Activated B cell treated with CpG ODN at 0.5 μM for 24 hours (primary cell): Measurements from ENCODE around the gene USP30. TPM values are rescaled to one million over a fixed set of nuclear protein-coding genes. Genes with fewer than 3 reads are reported as not detected.

Source experiments
- ATAC-seq: fragments of 200-7000 bp; cut with Tn5 transposase; one replicate; pipeline ENCODE4 v1.10.0; 2021; ENCODE audit warnings: low read depth, mild to moderate bottlenecking, moderate library complexity
- CTCF ChIA-PET: fragments of 350-600 bp; sonication (Branson Sonifier 250); formaldehyde crosslinking; loops from one replicate; lab custom pipeline; 2021; ENCODE audit warnings: antibody characterized with exemption; lab: Charles Lee
- POLR2A ChIA-PET: fragments of 350-600 bp; sonication (Branson Sonifier 250); formaldehyde crosslinking; loops from one replicate; lab custom pipeline; 2021; ENCODE audit warnings: antibody characterized with exemption; lab: Charles Lee
- DNase-seq: peaks from one replicate; pipeline ENCODE4 v3.0.0; 2022
- H3K27ac Mint-ChIP-seq: one replicate; pipeline ENCODE4 v1.8.0; 2020; ENCODE audit warnings: mixed read lengths
- H3K27me3 Mint-ChIP-seq: one replicate; pipeline ENCODE4 v1.8.0; 2021; ENCODE audit warnings: mixed read lengths
- H3K36me3 Mint-ChIP-seq: one replicate; pipeline ENCODE4 v1.8.0; 2021; ENCODE audit warnings: low read depth, mixed read lengths
- H3K4me1 Mint-ChIP-seq: one replicate; pipeline ENCODE4 v1.8.0; 2021; ENCODE audit warnings: mixed read lengths
- H3K4me3 Mint-ChIP-seq: one replicate; pipeline ENCODE4 v1.8.0; 2020; ENCODE audit warnings: mild to moderate bottlenecking, mixed read lengths
- H3K9me3 Mint-ChIP-seq: one replicate; pipeline ENCODE4 v1.8.0; 2020; ENCODE audit warnings: mixed read lengths
- CTCF ChIP-seq: fragments of 200-600 bp; IDR thresholded peaks from one replicate; pipeline ENCODE4 v1.8.0; 2022; ENCODE audit warnings: antibody characterized with exemption, mild to moderate bottlenecking
- intact Hi-C: fragments of 100-400 bp; cut with micrococcal nuclease; formaldehyde crosslinking; loops from one replicate; pipeline ENCODE4 v1.15.1; 2024
- total RNA-seq: library from RNA; stranded (reverse); gene quantifications from 2 replicates; pipeline ENCODE4 v1.2.3, GENCODE V29; 2022

The USP30 gene
- total RNA-seq, 1 donor from 2014 or later = 17.7 TPM

- ChIA-PET CTCF (no interaction called here), POLR2A (no interaction called here)
- H3K4me1 Mint-ChIP-seq = peaks cover 2% of the 10 kb centered on the region
- TF ChIP-seq CTCF = no peak
- peaks cover 35% of the 10 kb centered on the region for H3K36me3 Mint-ChIP-seq
- no peaks in the 10 kb centered on the region for H3K27me3 Mint-ChIP-seq
- intact Hi-C loops = no loop called here
- DNase-seq = no peak
- no peaks in the 10 kb centered on the region for H3K9me3 Mint-ChIP-seq
- no peak overlapping the region for H3K4me3 Mint-ChIP-seq
- ATAC-seq = no peak
- H3K27ac Mint-ChIP-seq = no peak overlapping the region
These were observed 12.9 kb downstream of the USP30 start for GRCh38 chr12:109065154-109065852.

- Mint-ChIP-seq H3K4me3 (no peak overlapping the region), H3K9me3 (no peaks in the 10 kb centered on the region), H3K36me3 (peaks cover 38% of the 10 kb centered on the region), H3K4me1 (peaks cover 2% of the 10 kb centered on the region), H3K27ac (no peak overlapping the region), H3K27me3 (no peaks in the 10 kb centered on the region)
- intact Hi-C loops = no loop called here
- ChIA-PET POLR2A (no interaction called here), CTCF (no interaction called here)
- no peak for ATAC-seq
- TF ChIP-seq CTCF = no peak
- DNase-seq = no peak
These were observed 13.4 kb downstream of the USP30 start for GRCh38 chr12:109065853-109066193.

- POLR2A ChIA-PET = interaction anchor here (0.5 kb wide), 1 partner anchor 188 kb away, joined by 3 read pairs; no protein-coding TSS in a partner anchor
- intact Hi-C loops = no loop called here
- no peaks in the 10 kb centered on the region for H3K27me3 Mint-ChIP-seq
- DNase-seq = no peak
- no peak for TF ChIP-seq CTCF
- no peak overlapping the region for H3K4me3 Mint-ChIP-seq
- CTCF ChIA-PET = interaction anchor here (0.6 kb wide), 1 partner anchor 43 kb away, joined by 3 read pairs; no protein-coding TSS in a partner anchor
- no peaks in the 10 kb centered on the region for H3K4me1 Mint-ChIP-seq
- peaks cover under 1% of the 10 kb centered on the region for H3K9me3 Mint-ChIP-seq
- no peak overlapping the region for H3K27ac Mint-ChIP-seq
- peaks cover 69% of the 10 kb centered on the region for H3K36me3 Mint-ChIP-seq
- no peak for ATAC-seq
These were observed 17.2 kb downstream of the USP30 start for GRCh38 chr12:109069307-109070271.

GRCh38 chr12:109074866-109075265, 22.5 kb downstream of the USP30 start:
- no peak for ATAC-seq
- Mint-ChIP-seq H3K4me3 (no peak overlapping the region), H3K4me1 (no peaks in the 10 kb centered on the region), H3K9me3 (peaks cover 12% of the 10 kb centered on the region), H3K36me3 (peaks cover 80% of the 10 kb centered on the region), H3K27ac (no peak overlapping the region), H3K27me3 (no peaks in the 10 kb centered on the region)
- POLR2A ChIA-PET = no interaction called here
- no peak for TF ChIP-seq CTCF
- no peak for DNase-seq
- intact Hi-C loops = no loop called here
- CTCF ChIA-PET = no interaction called here

GRCh38 chr12:109082751-109083150, 30.4 kb downstream of the USP30 start:
- intact Hi-C loops = no loop called here
- Mint-ChIP-seq H3K4me1 (no peaks in the 10 kb centered on the region), H3K4me3 (no peak overlapping the region), H3K9me3 (peaks cover 9% of the 10 kb centered on the region), H3K27me3 (no peaks in the 10 kb centered on the region), H3K27ac (no peak overlapping the region), H3K36me3 (peaks cover 73% of the 10 kb centered on the region)
- ChIA-PET CTCF (no interaction called here), POLR2A (no interaction called here)
- DNase-seq (no peak), ATAC-seq (no peak)
- no peak for TF ChIP-seq CTCF
